C4-2B (cell line): Measurements from ENCODE around the gene ESYT1.

Experiments used
- ZFX ChIP-seq: fragments of 450-650 bp; IDR thresholded peaks from 2 replicates; pipeline ENCODE4 v1.6.1; 2017
- TF ChIP-seq, protein P1 (sequence below): fragments of 450-650 bp; conservative IDR thresholded peaks from 2 replicates; pipeline ENCODE4 v1.5.1; 2017; ENCODE audit warnings: mild to moderate bottlenecking

DNA sequence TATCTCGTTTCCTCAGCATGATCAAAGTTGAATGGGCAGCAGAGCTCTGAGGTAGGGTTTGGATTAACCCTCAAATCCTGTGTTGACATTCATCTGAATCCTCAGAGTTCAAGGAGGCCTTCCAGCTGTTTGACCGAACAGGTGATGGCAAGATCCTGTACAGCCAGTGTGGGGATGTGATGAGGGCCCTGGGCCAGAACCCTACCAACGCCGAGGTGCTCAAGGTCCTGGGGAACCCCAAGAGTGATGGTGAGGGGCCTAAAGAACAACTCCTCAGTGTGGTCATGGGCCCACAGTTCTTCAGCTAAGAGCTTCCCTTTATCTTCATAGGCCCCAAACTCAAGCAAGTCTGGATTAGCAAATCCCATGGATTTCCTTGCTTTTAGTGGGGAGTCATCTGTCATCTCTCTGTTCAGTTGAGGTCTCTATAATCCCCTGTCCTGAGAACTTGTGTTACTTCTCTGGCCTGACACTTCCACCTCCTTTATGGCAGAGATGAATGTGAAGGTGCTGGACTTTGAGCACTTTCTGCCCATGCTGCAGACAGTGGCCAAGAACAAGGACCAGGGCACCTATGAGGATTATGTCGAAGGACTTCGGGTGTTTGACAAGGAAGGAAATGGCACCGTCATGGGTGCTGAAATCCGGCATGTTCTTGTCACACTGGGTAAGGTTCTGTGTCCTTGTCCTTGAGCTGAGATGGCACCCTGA is 31.6 kb downstream of the ESYT1 start:
- TF ChIP-seq, protein P1, sequence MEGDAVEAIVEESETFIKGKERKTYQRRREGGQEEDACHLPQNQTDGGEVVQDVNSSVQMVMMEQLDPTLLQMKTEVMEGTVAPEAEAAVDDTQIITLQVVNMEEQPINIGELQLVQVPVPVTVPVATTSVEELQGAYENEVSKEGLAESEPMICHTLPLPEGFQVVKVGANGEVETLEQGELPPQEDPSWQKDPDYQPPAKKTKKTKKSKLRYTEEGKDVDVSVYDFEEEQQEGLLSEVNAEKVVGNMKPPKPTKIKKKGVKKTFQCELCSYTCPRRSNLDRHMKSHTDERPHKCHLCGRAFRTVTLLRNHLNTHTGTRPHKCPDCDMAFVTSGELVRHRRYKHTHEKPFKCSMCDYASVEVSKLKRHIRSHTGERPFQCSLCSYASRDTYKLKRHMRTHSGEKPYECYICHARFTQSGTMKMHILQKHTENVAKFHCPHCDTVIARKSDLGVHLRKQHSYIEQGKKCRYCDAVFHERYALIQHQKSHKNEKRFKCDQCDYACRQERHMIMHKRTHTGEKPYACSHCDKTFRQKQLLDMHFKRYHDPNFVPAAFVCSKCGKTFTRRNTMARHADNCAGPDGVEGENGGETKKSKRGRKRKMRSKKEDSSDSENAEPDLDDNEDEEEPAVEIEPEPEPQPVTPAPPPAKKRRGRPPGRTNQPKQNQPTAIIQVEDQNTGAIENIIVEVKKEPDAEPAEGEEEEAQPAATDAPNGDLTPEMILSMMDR, result no peak
- no peak for TF ChIP-seq ZFX
